Measurements from ENCODE around the gene KRT12.

KRT12 gene

DNA sequence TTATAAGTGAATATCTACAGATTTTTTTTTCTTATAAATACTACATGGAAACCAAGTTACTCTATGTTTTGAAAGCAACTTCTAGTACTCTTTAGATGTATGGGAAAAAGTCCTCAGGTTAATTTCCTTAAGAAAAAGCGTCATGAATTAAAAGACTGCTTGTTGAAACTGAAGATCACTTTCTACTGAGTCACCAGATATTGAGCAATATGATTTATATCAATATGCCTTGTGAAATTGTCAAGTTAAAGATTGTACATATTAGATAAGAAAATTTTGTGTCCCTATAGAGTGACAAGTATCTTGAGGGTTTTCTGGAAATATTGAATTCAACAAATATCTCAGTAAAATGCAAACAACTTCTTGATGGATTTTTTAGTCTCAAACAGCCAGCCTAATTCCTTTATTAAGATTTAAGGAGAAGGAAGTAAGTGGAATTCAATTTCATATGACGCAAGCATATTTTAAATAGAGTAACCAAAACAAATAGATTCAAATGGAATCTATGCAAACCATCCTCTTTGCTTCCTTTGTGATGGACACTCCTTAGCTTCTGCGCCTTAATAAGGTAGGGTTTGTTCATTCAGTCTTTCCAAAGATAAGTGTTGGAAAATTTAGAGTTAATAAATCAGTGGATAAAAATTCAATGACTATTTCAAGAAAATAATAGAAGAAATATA lies 16.6 kb downstream of the KRT12 start:
- Histone ChIP-seq H3K36me3 (ENCODE audit: control insufficient read depth, insufficient read depth, low read length) (no peaks in the 10 kb centered on the region), H3K27me3 (replicated peaks; ENCODE audit: control insufficient read depth, insufficient read depth, low read length) (no peaks in the 10 kb centered on the region), H3K4me3 (replicated peaks; ENCODE audit: low read depth, low read length) (no peak overlapping the region)
- no peak for DNase-seq (ENCODE audit: extremely low read depth, insufficient read length)
- TF ChIP-seq CTCF (IDR thresholded peaks at IDR 0.05; ENCODE audit: insufficient read depth, low read length, poor library complexity, severe bottlenecking), result no peak

GRCh38 chr17:40849723-40850122 lies 17.3 kb downstream of the KRT12 start:
- no peaks in the 10 kb centered on the region for H3K27me3 ChIP-seq (replicated peaks; ENCODE audit: control insufficient read depth, insufficient read depth, low read length)
- no peaks in the 10 kb centered on the region for H3K36me3 ChIP-seq (ENCODE audit: control insufficient read depth, insufficient read depth, low read length)
- H3K4me3 ChIP-seq (replicated peaks; ENCODE audit: low read depth, low read length), result no peak overlapping the region
- no peak for TF ChIP-seq CTCF (IDR thresholded peaks at IDR 0.05; ENCODE audit: insufficient read depth, low read length, poor library complexity, severe bottlenecking)
- DNase-seq (ENCODE audit: extremely low read depth, insufficient read length), result no peak

GRCh38 chr17:40848583-40849235 lies 18.3 kb downstream of the KRT12 start:
- no peaks in the 10 kb centered on the region for H3K27me3 ChIP-seq (replicated peaks; ENCODE audit: control insufficient read depth, insufficient read depth, low read length)

DNA sequence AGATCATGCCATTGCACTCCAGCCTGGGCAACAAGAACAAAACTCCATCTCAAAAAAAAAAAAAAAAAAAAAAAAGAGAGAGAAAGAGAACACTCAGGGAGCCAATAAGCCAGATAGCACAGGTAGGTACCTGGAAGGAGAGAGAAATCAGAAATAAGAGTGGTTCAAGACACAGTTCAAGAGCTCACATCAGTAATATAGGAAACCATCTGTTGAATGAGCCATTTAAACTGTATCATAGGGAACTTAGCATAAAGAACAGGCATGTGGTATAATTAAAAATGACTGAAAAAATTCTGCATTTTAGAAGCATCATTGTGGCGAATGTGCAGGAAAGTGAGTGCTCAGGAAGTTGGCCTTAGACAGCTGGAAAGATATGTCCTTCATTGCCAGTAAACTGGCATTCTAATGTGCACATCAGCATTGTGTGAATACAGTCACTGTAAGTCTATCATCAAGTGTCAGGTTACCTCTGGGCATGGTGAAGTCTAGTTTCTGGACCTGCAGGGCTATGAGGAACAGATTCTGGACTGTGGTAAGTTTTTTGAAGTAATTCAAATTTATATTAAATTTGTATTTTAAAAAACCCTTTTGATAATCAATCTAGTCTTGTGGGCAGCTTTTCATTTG lies 20.4 kb downstream of the KRT12 start:
- H3K36me3 ChIP-seq (ENCODE audit: control insufficient read depth, insufficient read depth, low read length), result no peaks in the 10 kb centered on the region
- H3K4me3 ChIP-seq (replicated peaks; ENCODE audit: low read depth, low read length), result no peak overlapping the region
- no peaks in the 10 kb centered on the region for H3K27me3 ChIP-seq (replicated peaks; ENCODE audit: control insufficient read depth, insufficient read depth, low read length)
- DNase-seq (ENCODE audit: extremely low read depth, insufficient read length), result no peak
- no peak for TF ChIP-seq CTCF (IDR thresholded peaks at IDR 0.05; ENCODE audit: insufficient read depth, low read length, poor library complexity, severe bottlenecking)

More at GRCh38 chr17:40848583-40849235, 18.3 kb downstream of the KRT12 start:
- no peak overlapping the region for H3K4me3 ChIP-seq (replicated peaks; ENCODE audit: low read depth, low read length)
- no peak for DNase-seq (ENCODE audit: extremely low read depth, insufficient read length)
- no peaks in the 10 kb centered on the region for H3K36me3 ChIP-seq (ENCODE audit: control insufficient read depth, insufficient read depth, low read length)
- no peak for TF ChIP-seq CTCF (IDR thresholded peaks at IDR 0.05; ENCODE audit: insufficient read depth, low read length, poor library complexity, severe bottlenecking)

DNA sequence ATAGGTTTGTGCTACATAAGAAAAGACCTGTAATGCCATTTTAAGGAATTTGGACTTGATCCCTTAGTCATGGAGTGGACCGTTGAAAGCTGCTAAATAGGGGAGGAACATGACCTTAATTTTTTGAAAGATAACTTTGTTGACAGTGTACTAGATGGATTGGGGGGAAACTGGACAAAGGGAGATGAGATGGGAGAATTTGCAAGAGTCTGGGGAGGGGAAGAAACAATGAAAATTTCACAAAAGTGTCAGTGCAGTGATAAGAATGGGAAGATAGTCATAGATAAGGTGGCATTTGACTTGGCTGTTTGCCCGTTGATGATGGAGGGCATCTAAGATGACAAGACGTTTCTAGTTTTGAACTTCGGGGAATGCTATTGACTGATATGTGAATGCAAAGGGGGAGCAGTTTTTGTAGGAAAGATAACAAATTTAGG lies 22.3 kb downstream of the KRT12 start:
- no peak overlapping the region for H3K4me3 ChIP-seq (replicated peaks; ENCODE audit: low read depth, low read length)
- TF ChIP-seq CTCF (IDR thresholded peaks at IDR 0.05; ENCODE audit: insufficient read depth, low read length, poor library complexity, severe bottlenecking), result no peak
- no peaks in the 10 kb centered on the region for H3K27me3 ChIP-seq (replicated peaks; ENCODE audit: control insufficient read depth, insufficient read depth, low read length)
- no peak for DNase-seq (ENCODE audit: extremely low read depth, insufficient read length)
- H3K36me3 ChIP-seq (ENCODE audit: control insufficient read depth, insufficient read depth, low read length), result no peaks in the 10 kb centered on the region

Data from GM06990 (cell line).